Prostate gland (tissue), 2 donors: Measurements from ENCODE around the gene NTRK2. TPM values are rescaled to one million over a fixed set of nuclear protein-coding genes. Genes with fewer than 3 reads are reported as not detected.

Experiments used
- DNase-seq: peaks from one replicate; pipeline ENCODE4 v3.0.0-alpha.2; 2019; ENCODE audit warnings: low spot score
- H3K27ac ChIP-seq, 2 donors: fragments of 200-600 bp; sonication (generic); 2 replicates each; pipeline ENCODE4 v1.5.1; 2017 to 2019
- H3K27me3 ChIP-seq: fragments of 200-600 bp; sonication (generic); replicated peaks from 2 replicates; pipeline ENCODE4 v1.5.1; 2019; ENCODE audit not compliant: insufficient read depth
- H3K36me3 ChIP-seq, 2 donors: fragments of 200-600 bp; sonication (generic); 1 replicate in 1 of 2; 2 replicates in 1 of 2; pipeline versions ENCODE4 v1.5.1 to v1.8.1; 2017 to 2019
- H3K4me1 ChIP-seq: fragments of 200-600 bp; sonication (generic); replicated peaks from 2 replicates; pipeline ENCODE4 v1.5.1; 2019
- H3K4me3 ChIP-seq, 2 donors: fragments of 200-600 bp; sonication (generic); 2 replicates each; pipeline ENCODE4 v1.5.1; 2017 to 2019
- H3K9me3 ChIP-seq: fragments of 200-600 bp; sonication (generic); 2 replicates; pipeline ENCODE4 v1.5.1; 2017
- POLR2A ChIP-seq: fragments of 450-650 bp; IDR thresholded peaks from one replicate; pipeline ENCODE4 v1.6.1; 2016; ENCODE audit warnings: antibody characterized with exemption, mild to moderate bottlenecking
- POLR2AphosphoS5 ChIP-seq: sonication (generic); formaldehyde crosslinking; IDR thresholded peaks from one replicate; pipeline ENCODE4 v1.6.1; 2017; ENCODE audit warnings: antibody characterized with exemption
- WGBS: methylation state at CpG from one replicate; pipeline ENCODE4 v1.1.5; 2018; 5-methylcytosine and 5-hydroxymethylcytosine counted together
- intact Hi-C: fragments of 100-400 bp; cut with DNase I; formaldehyde crosslinking; loops from one replicate; pipeline ENCODE4 v1.14.2; 2022
- total RNA-seq, 2 donors: library from RNA; depleted of rRNA; stranded (reverse); fragments of >200 nt; gene quantifications; one replicate each; pipeline ENCODE4 v1.1.0, GENCODE V29; 2016
- TF ChIP-seq, protein P1 (sequence below), 4 experiments: fragments of 200-600 bp in 2 of 4; fragments of 450-650 bp in 2 of 4; sonication (generic) in 2 of 4; IDR thresholded peaks; 1 replicate in 3 of 4; 2 replicates in 1 of 4; pipeline ENCODE4 v1.5.1; 2016 to 2019; ENCODE audit warnings: antibody characterized with exemption in 4 of 4, mild to moderate bottlenecking in 2 of 4, moderate library complexity in 2 of 4

Gene NTRK2
- total RNA-seq, 2 donors from 2014 or later: 2.3 to 11.1 TPM

DNA sequence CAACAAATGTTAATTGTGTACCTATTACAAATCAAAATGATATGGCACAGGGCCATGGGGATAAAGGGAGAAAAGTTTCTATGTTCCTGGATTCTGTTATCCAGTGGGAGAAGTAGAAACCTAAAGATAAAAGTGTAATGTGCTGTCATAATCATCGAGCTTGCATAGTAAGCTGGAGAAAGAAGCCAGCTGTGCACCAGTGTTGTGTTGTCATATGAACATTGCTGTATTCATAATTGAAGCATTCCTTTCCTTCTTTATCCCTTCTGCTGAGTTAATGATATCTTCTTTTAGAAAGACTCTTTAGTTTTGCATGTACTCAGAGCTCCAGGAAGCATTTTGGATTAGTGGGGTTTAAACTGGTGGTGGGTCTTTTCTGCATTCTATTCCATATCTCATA lies 39.5 kb downstream of the NTRK2 start:
- Histone ChIP-seq H3K36me3 (no peaks in the 10 kb centered on the region), H3K4me1 (no peaks in the 10 kb centered on the region), H3K4me3 (no peak overlapping the region), H3K9me3 (no peaks in the 10 kb centered on the region), H3K27me3 (no peaks in the 10 kb centered on the region), H3K27ac (no peak overlapping the region)
- DNase-seq: no peak
- intact Hi-C loops: no loop called here
- TF ChIP-seq POLR2AphosphoS5: no peak
- TF ChIP-seq POLR2A: no peak
- TF ChIP-seq, protein P1, sequence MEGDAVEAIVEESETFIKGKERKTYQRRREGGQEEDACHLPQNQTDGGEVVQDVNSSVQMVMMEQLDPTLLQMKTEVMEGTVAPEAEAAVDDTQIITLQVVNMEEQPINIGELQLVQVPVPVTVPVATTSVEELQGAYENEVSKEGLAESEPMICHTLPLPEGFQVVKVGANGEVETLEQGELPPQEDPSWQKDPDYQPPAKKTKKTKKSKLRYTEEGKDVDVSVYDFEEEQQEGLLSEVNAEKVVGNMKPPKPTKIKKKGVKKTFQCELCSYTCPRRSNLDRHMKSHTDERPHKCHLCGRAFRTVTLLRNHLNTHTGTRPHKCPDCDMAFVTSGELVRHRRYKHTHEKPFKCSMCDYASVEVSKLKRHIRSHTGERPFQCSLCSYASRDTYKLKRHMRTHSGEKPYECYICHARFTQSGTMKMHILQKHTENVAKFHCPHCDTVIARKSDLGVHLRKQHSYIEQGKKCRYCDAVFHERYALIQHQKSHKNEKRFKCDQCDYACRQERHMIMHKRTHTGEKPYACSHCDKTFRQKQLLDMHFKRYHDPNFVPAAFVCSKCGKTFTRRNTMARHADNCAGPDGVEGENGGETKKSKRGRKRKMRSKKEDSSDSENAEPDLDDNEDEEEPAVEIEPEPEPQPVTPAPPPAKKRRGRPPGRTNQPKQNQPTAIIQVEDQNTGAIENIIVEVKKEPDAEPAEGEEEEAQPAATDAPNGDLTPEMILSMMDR (IDR thresholded peaks at IDR 0.05): no peak
- WGBS: 66% methylated on average over 1 of the region's 1 CpG

GRCh38 chr9:84710701-84711397 lies 41.3 kb downstream of the NTRK2 start:
- Histone ChIP-seq H3K36me3 (no peaks in the 10 kb centered on the region), H3K4me1 (no peaks in the 10 kb centered on the region), H3K27me3 (no peaks in the 10 kb centered on the region), H3K9me3 (no peaks in the 10 kb centered on the region), H3K4me3 (no peak overlapping the region), H3K27ac (no peak overlapping the region)
- WGBS: 77% methylated on average over 4 of the region's 4 CpGs
- no peak for DNase-seq
- intact Hi-C loops: no loop called here
- TF ChIP-seq POLR2A (no peak), POLR2AphosphoS5 (no peak)
- TF ChIP-seq, protein P1 (IDR thresholded peaks at IDR 0.05): no peak

GRCh38 chr9:84711398-84711777 lies 41.9 kb downstream of the NTRK2 start:
- no peaks in the 10 kb centered on the region for H3K4me1 ChIP-seq
- intact Hi-C loops: no loop called here
- H3K9me3 ChIP-seq: no peaks in the 10 kb centered on the region
- H3K27ac ChIP-seq: no peak overlapping the region
- no peaks in the 10 kb centered on the region for H3K36me3 ChIP-seq
- no peaks in the 10 kb centered on the region for H3K27me3 ChIP-seq
- DNase-seq: no peak
- WGBS: 66% methylated on average over 7 of the region's 7 CpGs
- no peak overlapping the region for H3K4me3 ChIP-seq
- no peak for TF ChIP-seq POLR2A
- no peak for TF ChIP-seq POLR2AphosphoS5
- TF ChIP-seq, protein P1 (IDR thresholded peaks at IDR 0.05): no peak

GRCh38 chr9:84711936-84712335 lies 42.4 kb downstream of the NTRK2 start:
- no peaks in the 10 kb centered on the region for H3K4me1 ChIP-seq
- no peak for DNase-seq
- 52% methylated on average over 6 of the region's 6 CpGs for WGBS
- H3K9me3 ChIP-seq: no peaks in the 10 kb centered on the region
- no peaks in the 10 kb centered on the region for H3K36me3 ChIP-seq
- H3K27ac ChIP-seq: no peak overlapping the region
- intact Hi-C loops: no loop called here
- no peak for TF ChIP-seq POLR2AphosphoS5
- no peak for TF ChIP-seq POLR2A
- TF ChIP-seq, protein P1 (IDR thresholded peaks at IDR 0.05): no peak
- no peak overlapping the region for H3K4me3 ChIP-seq
- no peaks in the 10 kb centered on the region for H3K27me3 ChIP-seq

DNA sequence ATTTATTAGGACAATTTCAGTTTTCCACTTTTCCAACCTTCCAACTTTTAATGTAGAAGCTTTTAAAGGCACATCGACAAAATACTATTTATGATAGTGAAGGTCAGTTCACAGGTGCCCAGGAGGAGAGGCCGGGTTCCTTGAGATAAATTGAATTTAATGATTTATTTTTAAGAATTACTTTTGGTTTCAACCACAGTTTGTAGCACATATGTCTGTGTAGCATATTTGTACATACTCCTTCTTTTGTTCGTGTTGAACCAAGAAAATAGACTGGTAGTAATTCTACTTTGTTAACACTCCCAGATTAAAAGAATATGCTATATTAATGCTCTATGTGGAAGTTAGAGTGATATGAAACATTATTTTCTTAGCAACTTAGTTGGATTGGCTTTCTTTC lies 46.7 kb downstream of the NTRK2 start:
- no peak overlapping the region for H3K4me3 ChIP-seq
- no peaks in the 10 kb centered on the region for H3K9me3 ChIP-seq
- DNase-seq: no peak
- WGBS: 89% methylated on average over 3 of the region's 3 CpGs
- TF ChIP-seq, protein P1 (IDR thresholded peaks at IDR 0.05): no peak
- TF ChIP-seq POLR2AphosphoS5 (no peak), POLR2A (no peak)
- H3K27me3 ChIP-seq: no peaks in the 10 kb centered on the region
- intact Hi-C loops: no loop called here
- H3K4me1 ChIP-seq: no peaks in the 10 kb centered on the region
- H3K27ac ChIP-seq: no peak overlapping the region
- no peaks in the 10 kb centered on the region for H3K36me3 ChIP-seq
